Gastroesophageal sphincter (tissue), 3 donors: ENCODE data around the gene HECTD4.

Source experiments
- CTCF ChIP-seq, 4 experiments: fragments of 200-600 bp in 2 of 4; fragments of 450-650 bp in 2 of 4; sonication (generic) in 1 of 4; IDR thresholded peaks; one replicate each; pipeline ENCODE4 v1.5.1; 2017 to 2019; ENCODE audit warnings: antibody characterized with exemption in 4 of 4, mild to moderate bottlenecking in 2 of 4, moderate library complexity in 2 of 4
- EP300 ChIP-seq: sonication (generic); formaldehyde crosslinking; IDR thresholded peaks from one replicate; pipeline ENCODE4 v1.6.1; 2017; ENCODE audit warnings: antibody characterized with exemption, mild to moderate bottlenecking
- POLR2A ChIP-seq, 2 donors: fragments of 450-650 bp; IDR thresholded peaks; one replicate each; pipeline ENCODE4 v1.6.1; 2017; ENCODE audit warnings: antibody characterized with exemption in 2 of 2, mild to moderate bottlenecking in 2 of 2, moderate library complexity in 1 of 2
- POLR2AphosphoS5 ChIP-seq: sonication (generic); formaldehyde crosslinking; IDR thresholded peaks from one replicate; pipeline ENCODE4 v1.6.1; 2017; ENCODE audit warnings: antibody characterized with exemption

- TF ChIP-seq POLR2AphosphoS5 = no peak
- no peak for TF ChIP-seq CTCF (IDR thresholded peaks at IDR 0.05)
- no peak for TF ChIP-seq EP300
- no peak for TF ChIP-seq POLR2A (IDR thresholded peaks at IDR 0.05)
Observed at GRCh38 chr12:112153181-112153892, 228.9 kb downstream of the HECTD4 start.
